ENCODE results near the gene S1PR5.
A peak's percentile ranks its signal among the peaks of the same experiment; 100 is the strongest.
"Not testable (repeated sequence)": the region's sequence is repeated elsewhere in the genome, so short reads cannot be mapped to it uniquely, and the experiment has no call there.

Gene S1PR5

GRCh38 chr19:10517361-10517759, at the start of gene S1PR5:
Gene S1PR5, minus strand, starts transcription at chr19:10517447. Its CDS starts 2,436 bp downstream, at chr19:10515011.
- DNase-seq (ENCODE audit: low read depth in 2 of 2), result no peak

GRCh38 chr19:10566658-10567410, 49.6 kb upstream of the S1PR5 start:
- DNase-seq (ENCODE audit: low read depth in 2 of 2), result no peak

- no peak for DNase-seq (ENCODE audit: low read depth in 2 of 2)
Measured at GRCh38 chr19:10566408-10566657, 49.1 kb upstream of the S1PR5 start.

- DNase-seq (ENCODE audit: low read depth in 2 of 2), result peak; percentile 94 to 99
Measured at GRCh38 chr19:10565567-10566407, 48.5 kb upstream of the S1PR5 start, which contains the start of gene KRI1. Gene KRI1, minus strand, starts transcription at chr19:10566010. Its CDS starts 11 bp downstream, at chr19:10565999.

- DNase-seq (ENCODE audit: low read depth in 2 of 2), result peak in 1 of 2 experiments; percentile 59
Measured at GRCh38 chr19:10565028-10565566, 47.9 kb upstream of the S1PR5 start.

GRCh38 chr19:10562609-10563008, 45.4 kb upstream of the S1PR5 start:
- no peak for DNase-seq (ENCODE audit: low read depth in 2 of 2)

GRCh38 chr19:10560154-10560553, 42.9 kb upstream of the S1PR5 start:
- no peak for DNase-seq (ENCODE audit: low read depth in 2 of 2)

GRCh38 chr19:10557603-10558197, 40.5 kb upstream of the S1PR5 start:
- no peak for DNase-seq (ENCODE audit: low read depth in 2 of 2)

- no peak for DNase-seq (ENCODE audit: low read depth in 2 of 2)
Measured at GRCh38 chr19:10555610-10555973, 38.3 kb upstream of the S1PR5 start.

- DNase-seq (ENCODE audit: low read depth in 2 of 2), result no peak
Measured at GRCh38 chr19:10554760-10555609, 37.7 kb upstream of the S1PR5 start.

GRCh38 chr19:10553943-10554381, 36.7 kb upstream of the S1PR5 start:
- no peak for DNase-seq (ENCODE audit: low read depth in 2 of 2)

- no peak for DNase-seq (ENCODE audit: low read depth in 2 of 2)
Measured at GRCh38 chr19:10553087-10553667, 35.9 kb upstream of the S1PR5 start.

GRCh38 chr19:10552510-10553053, 35.3 kb upstream of the S1PR5 start:
- DNase-seq (ENCODE audit: low read depth in 2 of 2), result no peak

GRCh38 chr19:10551698-10552301, 34.6 kb upstream of the S1PR5 start:
- no peak for DNase-seq (ENCODE audit: low read depth in 2 of 2)

GRCh38 chr19:10551006-10551405, 33.8 kb upstream of the S1PR5 start:
- DNase-seq (ENCODE audit: low read depth in 2 of 2), result not testable (repeated sequence)

GRCh38 chr19:10550336-10550735, 33.1 kb upstream of the S1PR5 start:
- DNase-seq (ENCODE audit: low read depth in 2 of 2), result no peak

- no peak for DNase-seq (ENCODE audit: low read depth in 2 of 2)
Measured at GRCh38 chr19:10549733-10550132, 32.5 kb upstream of the S1PR5 start.

- no peak for DNase-seq (ENCODE audit: low read depth in 2 of 2)
Measured at GRCh38 chr19:10548746-10549276, 31.6 kb upstream of the S1PR5 start.

GRCh38 chr19:10546817-10547216, 29.6 kb upstream of the S1PR5 start:
- no peak for DNase-seq (ENCODE audit: low read depth in 2 of 2)

GRCh38 chr19:10544753-10545251, 27.6 kb upstream of the S1PR5 start:
- no peak for DNase-seq (ENCODE audit: low read depth in 2 of 2)
